Urinary bladder (tissue), 4 donors: ENCODE results near the gene ECHS1. TPM values are rescaled to one million over a fixed set of nuclear protein-coding genes. Genes with fewer than 3 reads are reported as not detected.

Source experiments
- DNase-seq: peaks from one replicate; pipeline ENCODE4 v3.0.0-alpha.2; 2015; ENCODE audit errors: extremely low spot score
- H3K27ac ChIP-seq: one replicate; pipeline ENCODE4 v1.5.1; 2013; ENCODE audit warnings: low read depth, mild to moderate bottlenecking, moderate library complexity
- H3K36me3 ChIP-seq: one replicate; pipeline ENCODE4 v1.6.1; 2013; ENCODE audit warnings: mild to moderate bottlenecking, moderate library complexity; ENCODE audit not compliant: insufficient read depth
- H3K4me1 ChIP-seq: one replicate; pipeline ENCODE4 v1.6.1; 2013; ENCODE audit warnings: mild to moderate bottlenecking, moderate library complexity; ENCODE audit not compliant: insufficient read depth
- H3K4me3 ChIP-seq: one replicate; pipeline ENCODE4 v1.5.1; 2013; ENCODE audit warnings: low read depth, low read length
- WGBS: extraction: QIAGEN DNeasy Blood & Tissue Kit; methylation state at CpG from one replicate; pipeline ENCODE4 v1.1.7; 2013; 5-methylcytosine and 5-hydroxymethylcytosine counted together
- polyA plus RNA-seq: library from polyadenylated mRNA; stranded (reverse); fragments of 200-250 nt; gene quantifications from one replicate; pipeline ENCODE4 v1.2.3, GENCODE V29; 2013
- total RNA-seq: library from RNA; depleted of rRNA; stranded (reverse); fragments of >200 nt; gene quantifications from one replicate; pipeline ENCODE4 v1.2.3, GENCODE V29; 2014
- donor health status: healthy with polysubstance abuse.
- donor health status: healthy.

The ECHS1 gene
- total and polyA plus RNA-seq, 2 donors = 43.0 to 93.9 TPM

DNA sequence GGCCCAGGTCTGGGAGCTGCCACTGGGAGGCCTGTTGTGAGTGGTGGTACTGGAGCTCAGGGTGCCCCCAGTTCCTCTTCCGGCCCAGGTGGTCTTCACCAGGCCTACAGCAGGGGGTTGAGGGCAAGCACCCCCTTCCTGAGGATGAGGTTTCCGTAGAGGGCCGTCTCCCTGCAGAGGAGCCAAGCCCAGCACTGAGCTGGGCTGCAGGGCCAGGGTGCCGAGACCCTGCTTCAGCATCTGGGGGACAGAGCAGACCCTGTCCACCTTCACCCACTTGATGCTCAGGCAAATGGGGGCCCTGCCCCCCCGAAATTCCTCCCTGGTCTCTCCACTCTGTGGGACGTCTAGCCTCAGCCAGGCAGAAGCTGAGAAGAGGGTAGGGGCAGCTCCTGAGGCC, 17.9 kb downstream of the ECHS1 start:
- Histone ChIP-seq H3K4me1 (no peaks in the 10 kb centered on the region), H3K4me3 (no peak overlapping the region), H3K27ac (no peak overlapping the region), H3K36me3 (no peaks in the 10 kb centered on the region)
- no peak for DNase-seq
- 94% methylated on average over 6 of the region's 6 CpGs for whole genome bisulfite sequencing

DNA sequence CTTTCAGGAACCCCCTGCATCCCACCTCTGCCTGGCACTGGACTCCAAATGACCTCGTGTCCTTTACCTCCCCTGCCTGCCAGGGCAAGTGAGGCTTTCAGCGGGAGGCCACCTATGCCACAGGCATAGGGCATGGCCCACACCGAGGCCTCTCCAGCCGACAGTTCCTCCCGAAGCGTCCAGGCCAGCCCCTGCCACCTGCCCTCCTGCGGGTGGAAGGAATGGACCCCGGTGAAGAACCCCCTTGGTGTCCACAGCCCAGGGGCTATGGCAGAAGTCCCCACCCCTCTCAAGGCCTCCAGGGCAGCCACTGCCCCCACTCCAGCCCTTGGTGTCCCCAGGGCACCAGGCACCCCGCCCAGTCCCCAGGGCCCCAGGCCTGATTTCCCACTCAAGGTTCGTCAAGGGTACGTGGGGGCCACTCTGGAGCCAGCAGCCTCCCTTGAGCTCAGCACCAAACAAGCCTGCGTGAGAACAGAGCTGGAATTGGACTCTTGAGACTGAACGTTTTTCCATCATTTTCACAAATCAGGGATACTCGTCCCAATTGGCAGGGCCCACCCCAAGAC, 18.4 kb downstream of the ECHS1 start:
- Histone ChIP-seq H3K27ac (no peak overlapping the region), H3K36me3 (no peaks in the 10 kb centered on the region), H3K4me1 (no peaks in the 10 kb centered on the region), H3K4me3 (no peak overlapping the region)
- WGBS = 93% methylated on average over 14 of the region's 14 CpGs
- no peak for DNase-seq

DNA sequence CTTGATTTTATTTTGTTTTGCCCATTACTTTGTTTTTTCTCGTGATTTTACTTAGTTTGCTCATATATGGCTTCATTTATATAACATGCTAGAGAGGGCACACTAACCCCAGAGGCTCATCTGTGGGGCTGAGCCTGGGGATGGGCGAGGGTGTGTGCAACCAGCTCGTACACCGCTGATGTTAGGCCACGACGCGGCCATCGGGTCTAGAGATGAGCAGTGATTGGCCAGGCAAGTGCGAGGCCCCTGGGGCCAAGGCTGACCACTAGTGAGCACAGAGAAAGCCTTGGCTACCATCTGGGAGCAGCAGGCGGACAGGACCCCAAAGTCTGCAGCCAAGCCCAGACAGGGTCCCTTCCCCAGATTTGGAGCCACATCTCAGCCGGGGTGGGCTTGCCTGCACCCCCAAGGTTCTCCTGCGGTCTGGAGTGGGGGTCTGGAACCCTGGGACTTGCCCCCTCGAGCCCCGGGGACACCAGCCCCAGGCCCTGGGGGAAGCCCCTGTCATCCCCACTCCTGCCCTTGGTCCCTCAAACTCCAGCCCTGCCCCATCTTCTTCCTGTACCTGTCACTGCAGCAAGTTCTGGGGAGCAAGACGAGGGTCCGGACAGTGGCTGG, 19.1 kb downstream of the ECHS1 start:
- Histone ChIP-seq H3K4me1 (no peaks in the 10 kb centered on the region), H3K36me3 (no peaks in the 10 kb centered on the region), H3K4me3 (no peak overlapping the region), H3K27ac (no peak overlapping the region)
- no peak for DNase-seq
- WGBS = 85% methylated on average over 16 of the region's 16 CpGs

DNA sequence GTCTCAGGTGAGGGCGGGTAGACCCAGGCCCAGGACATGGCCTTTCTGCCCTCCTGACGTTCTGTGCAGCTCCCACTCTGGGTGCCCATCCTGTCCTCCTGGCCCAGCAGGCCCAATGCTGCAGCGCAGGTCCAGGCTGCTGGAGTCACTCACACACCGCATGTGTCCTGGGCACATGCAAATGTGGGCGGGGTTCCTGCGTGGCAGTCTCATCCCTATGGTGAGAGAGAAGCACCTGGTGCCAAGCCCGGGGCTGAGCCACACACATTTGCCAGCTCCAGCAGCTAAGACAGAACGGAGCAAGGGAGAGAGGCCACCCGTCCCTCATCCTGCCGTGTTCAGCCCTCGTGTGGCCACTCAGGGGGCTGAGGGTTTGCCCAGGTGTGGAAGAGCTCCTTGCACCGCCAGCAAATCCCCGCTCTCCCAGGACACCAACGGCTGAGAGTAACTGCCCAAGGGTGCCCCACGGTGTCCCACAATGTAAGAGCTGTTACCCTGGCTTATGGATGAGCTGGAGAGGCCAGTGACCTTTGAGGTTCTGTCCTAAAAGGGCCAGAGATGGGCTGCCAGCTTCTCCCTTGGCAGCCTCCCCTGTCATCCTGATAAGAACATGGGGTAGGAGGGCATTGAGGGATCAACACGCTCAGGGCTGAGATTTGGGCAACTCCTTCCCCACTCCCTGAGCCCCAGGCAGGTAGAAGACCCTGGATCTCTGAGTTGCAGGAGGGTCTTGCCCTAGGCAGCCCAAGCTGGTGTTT, 19.8 kb downstream of the ECHS1 start:
- Histone ChIP-seq H3K4me1 (no peaks in the 10 kb centered on the region), H3K4me3 (no peak overlapping the region), H3K36me3 (no peaks in the 10 kb centered on the region), H3K27ac (no peak overlapping the region)
- 75% methylated on average over 16 of the region's 16 CpGs for WGBS
- DNase-seq = no peak

DNA sequence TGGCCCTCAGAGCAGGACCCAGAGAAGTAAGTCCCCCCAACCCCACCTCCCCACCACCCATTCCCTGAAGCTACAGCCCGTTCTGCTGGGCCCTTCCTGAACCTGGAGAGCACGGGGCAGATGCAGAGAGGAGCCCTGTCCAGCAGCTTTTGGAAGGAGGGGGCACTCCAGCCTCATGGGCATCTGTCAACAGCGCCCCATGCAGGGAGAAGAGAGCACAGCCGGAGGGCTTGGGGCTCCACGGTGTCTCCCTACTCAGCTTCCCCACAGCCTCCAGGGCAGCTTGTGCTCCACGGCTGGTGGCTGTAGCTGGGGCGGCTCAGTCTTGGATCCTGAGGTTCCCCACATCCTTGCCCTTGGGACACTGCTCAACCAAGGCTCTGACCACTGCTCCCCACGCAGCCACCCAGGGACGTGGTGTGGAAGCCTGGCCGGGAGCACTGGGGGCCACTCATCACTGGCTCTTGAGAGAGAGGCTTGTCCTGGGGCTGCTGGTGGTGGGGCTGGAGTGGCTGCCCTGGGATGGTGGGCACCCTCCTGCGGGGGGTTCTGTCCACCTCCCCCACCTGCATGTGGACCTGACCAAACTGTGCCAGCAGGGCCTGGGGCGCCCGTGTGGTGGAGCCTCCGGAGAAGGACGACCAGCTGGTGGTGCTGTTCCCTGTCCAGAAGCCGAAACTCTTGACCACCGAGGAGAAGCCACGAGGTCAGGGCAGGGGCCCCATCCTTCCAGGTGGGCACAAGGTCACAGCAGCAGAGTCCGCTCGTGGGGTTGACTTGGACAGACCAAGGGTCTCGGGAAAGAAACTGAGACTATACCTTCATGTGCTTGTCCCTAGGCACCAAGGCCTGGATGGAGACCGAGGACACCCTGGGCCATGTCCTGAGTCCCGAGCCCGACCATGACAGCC, 21.5 kb downstream of the ECHS1 start:
- no peak overlapping the region for H3K27ac ChIP-seq
- 65% methylated on average over 24 of the region's 24 CpGs for WGBS
- no peaks in the 10 kb centered on the region for H3K4me1 ChIP-seq
- no peak for DNase-seq
- H3K36me3 ChIP-seq = no peaks in the 10 kb centered on the region
- H3K4me3 ChIP-seq = no peak overlapping the region

DNA sequence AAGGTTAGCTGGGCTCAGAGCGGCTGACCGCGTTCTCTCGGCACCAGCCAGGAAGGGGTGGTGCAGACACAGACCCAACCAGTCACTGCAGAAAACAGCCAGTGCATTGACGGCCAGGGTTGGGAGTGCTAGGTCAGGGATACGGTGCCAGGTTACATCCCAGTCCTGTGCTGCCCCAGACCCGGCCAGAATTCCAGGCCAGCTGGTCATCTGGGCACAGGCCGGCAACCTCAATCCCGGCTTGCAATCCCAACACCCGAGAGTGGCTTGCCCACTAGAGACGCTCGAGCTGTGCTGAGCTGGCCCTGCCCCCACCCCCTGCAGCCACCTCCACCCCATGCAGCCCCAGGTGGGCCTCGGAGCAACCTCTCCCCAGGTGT, 22.2 kb downstream of the ECHS1 start:
- no peak overlapping the region for H3K27ac ChIP-seq
- DNase-seq = no peak
- 44% methylated on average over 12 of the region's 13 CpGs for WGBS
- H3K4me1 ChIP-seq = no peaks in the 10 kb centered on the region
- no peak overlapping the region for H3K4me3 ChIP-seq
- no peaks in the 10 kb centered on the region for H3K36me3 ChIP-seq

DNA sequence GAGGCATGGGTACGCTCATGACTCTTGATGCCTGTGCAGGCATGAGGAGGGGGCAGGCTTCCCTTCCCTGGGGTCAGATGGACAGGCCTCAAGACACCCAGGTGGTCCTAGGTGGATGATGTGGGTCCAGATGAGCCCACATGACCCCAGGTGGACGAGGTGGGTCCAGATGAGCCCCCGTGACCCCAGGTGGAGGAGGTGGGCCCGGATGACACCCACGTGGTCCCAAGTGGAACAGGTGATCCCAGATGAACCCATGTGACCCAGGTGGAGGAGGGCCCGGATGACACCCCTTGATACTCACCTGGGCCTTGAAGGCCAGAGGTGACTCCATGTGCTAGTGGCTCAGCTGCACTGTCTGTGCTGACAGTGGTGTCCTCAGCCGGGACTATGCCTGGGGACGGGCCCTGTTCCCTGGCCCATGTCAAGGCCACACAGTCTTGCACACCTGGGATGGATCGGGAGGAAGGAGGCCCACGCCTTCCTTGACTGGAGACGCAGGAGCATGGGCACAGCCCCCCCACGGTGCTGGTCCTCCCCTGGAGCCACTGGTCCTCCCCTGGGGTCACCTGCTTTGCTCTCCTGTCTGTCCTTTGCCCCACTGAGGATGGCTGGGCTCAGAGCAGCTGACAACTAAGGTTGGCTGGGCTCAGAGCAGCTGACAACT, 22.7 kb downstream of the ECHS1 start:
- no peak for DNase-seq
- no peak overlapping the region for H3K4me3 ChIP-seq
- no peaks in the 10 kb centered on the region for H3K4me1 ChIP-seq
- WGBS = 79% methylated on average over 12 of the region's 12 CpGs
- no peak overlapping the region for H3K27ac ChIP-seq
- no peaks in the 10 kb centered on the region for H3K36me3 ChIP-seq

DNA sequence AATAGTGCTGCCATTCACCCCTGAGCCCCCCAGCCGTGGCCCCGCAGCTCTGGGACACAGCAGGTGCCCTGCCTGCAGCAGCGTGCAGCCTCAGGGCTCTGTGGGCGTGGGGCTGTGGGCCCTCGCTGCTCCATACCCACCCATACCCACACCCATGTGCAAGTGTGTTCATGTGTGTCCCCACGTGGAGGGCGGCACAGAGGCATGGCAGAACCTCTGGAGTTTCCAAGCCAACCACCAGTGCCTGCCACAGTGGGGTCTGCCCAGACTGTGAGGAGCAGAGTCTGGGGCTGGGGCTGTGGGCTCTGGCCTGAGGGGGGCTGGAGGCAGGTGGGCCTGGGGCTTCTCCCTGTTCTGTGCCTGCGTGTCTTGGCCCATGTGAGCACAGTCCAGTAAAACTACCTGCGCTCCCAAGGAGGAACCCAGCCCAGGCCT, 23.6 kb downstream of the ECHS1 start:
- Histone ChIP-seq H3K27ac (no peak overlapping the region), H3K36me3 (no peaks in the 10 kb centered on the region), H3K4me3 (no peak overlapping the region), H3K4me1 (no peaks in the 10 kb centered on the region)
- 71% methylated on average over 9 of the region's 9 CpGs for WGBS
- DNase-seq = no peak

DNA sequence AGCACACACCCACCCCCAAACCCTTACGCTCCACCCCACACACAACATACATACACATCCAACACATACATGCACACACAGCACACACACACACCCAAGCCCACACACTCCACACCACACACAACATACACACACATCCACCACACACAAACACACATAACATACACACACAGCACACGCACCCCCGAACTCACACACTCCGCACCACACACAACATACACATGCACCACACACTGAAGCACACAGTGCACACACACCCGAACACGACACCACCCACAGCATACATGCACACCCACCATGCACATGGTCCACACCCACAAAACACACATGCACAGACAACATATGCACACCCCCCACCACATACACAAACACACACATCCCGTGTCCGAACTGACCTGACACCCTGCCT, 24.0 kb downstream of the ECHS1 start:
- 86% methylated on average over 8 of the region's 8 CpGs for WGBS

DNA sequence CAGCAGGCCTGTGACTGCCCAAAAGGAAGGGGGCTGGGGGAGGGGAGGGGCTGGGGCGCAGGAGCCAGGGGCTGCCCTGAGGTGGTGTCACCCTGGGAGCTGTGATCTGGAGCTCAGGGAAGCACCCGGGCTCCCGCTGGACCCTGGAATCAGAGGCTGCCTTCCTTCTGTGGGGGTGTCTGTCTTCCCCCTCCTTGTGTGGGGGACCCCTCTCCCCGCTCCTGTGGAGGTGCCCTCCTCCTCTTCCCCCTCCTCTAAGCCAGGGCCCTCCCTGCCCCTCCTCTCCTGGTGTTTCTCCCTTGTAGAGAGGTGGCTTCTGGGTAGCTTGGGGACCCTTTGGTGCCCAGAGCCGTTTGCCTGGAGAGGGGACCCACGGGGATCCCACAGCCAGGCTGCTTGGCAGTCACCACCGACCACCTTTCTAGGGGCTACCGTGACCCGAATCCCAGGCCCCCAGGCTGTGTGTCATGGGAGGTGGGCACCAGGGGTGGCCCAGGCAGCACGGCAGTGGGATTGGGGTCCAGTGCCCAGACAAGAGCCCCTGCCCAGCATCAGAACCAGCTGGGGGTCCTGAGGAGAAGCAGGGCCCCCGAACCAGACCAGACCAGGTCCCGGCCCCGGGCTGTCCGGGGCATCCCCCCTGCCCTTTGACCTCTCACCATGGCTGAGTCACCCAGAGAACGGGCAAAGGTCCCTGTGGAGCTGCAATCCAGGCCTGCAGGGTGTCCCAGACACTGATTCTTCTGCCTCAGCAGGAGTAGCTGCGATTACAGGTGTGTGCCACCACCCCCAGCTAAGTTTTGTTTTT, 25.2 kb downstream of the ECHS1 start:
- DNase-seq = no peak
- no peak overlapping the region for H3K4me3 ChIP-seq
- 57% methylated on average over 16 of the region's 16 CpGs for WGBS
- H3K36me3 ChIP-seq = no peaks in the 10 kb centered on the region
- H3K27ac ChIP-seq = no peak overlapping the region
- H3K4me1 ChIP-seq = no peaks in the 10 kb centered on the region

More for the DNA sequence above, 24.0 kb downstream of the ECHS1 start:
- Histone ChIP-seq H3K27ac (no peak overlapping the region), H3K36me3 (no peaks in the 10 kb centered on the region), H3K4me1 (no peaks in the 10 kb centered on the region), H3K4me3 (no peak overlapping the region)
- no peak for DNase-seq

DNA sequence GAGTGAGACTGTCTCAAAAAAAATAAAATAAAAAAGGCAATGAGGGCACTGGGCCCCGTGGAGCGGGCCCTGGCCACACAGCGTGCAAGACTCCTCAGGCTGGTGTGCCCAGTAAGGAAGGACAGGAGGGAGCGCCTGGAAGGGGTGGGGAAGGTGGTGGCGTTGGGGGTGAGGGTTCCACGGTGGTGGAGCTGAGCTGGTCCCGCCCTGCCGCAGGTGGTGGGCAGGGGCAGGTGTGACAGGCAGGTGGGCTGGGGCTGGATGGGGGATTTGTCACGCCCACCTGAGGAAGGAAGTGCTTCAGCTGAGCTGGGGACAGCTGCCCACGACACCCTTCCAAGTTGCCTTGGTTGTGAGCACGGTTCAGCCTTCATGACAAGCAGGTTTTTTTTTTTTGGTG, 26.7 kb downstream of the ECHS1 start:
- no peak overlapping the region for H3K4me3 ChIP-seq
- H3K27ac ChIP-seq = no peak overlapping the region
- 59% methylated on average over 11 of the region's 11 CpGs for WGBS
- H3K36me3 ChIP-seq = no peaks in the 10 kb centered on the region
- no peak for DNase-seq
- H3K4me1 ChIP-seq = no peaks in the 10 kb centered on the region

DNA sequence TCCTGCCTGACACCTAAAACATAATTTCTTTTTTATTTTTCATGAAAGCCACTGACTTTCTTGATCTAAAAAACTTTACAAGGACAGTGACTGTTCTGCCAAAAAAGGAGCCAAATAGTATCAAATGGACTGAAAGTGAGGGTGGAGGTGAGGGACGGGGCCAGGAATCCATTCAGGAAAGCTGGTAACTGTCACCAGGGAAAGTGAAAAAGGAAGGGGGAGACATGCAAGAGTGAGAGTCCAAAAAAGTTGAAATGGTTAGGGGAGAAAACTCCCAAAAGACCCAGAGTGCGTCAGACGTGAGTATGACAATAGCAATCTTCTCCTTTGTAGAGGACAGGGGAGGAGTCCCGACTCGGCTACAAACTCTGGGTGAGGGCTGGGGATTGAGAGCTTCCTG, 28.9 kb downstream of the ECHS1 start:
- DNase-seq = no peak
- Histone ChIP-seq H3K4me1 (no peaks in the 10 kb centered on the region), H3K36me3 (no peaks in the 10 kb centered on the region), H3K4me3 (no peak overlapping the region), H3K27ac (no peak overlapping the region)
- 68% methylated on average over 5 of the region's 5 CpGs for WGBS
